K562 (cell line): ENCODE results near the gene MRPL4. TPM values are rescaled to one million over a fixed set of nuclear protein-coding genes. Genes with fewer than 3 reads are reported as not detected.

Experiments
- CXXC5 ChIP-seq: fragments of 250-450 bp; sonication (Bioruptor Pico); IDR thresholded peaks from 2 replicates; pipeline ENCODE4 v1.8.0; 2022; ENCODE audit warnings: inconsistent platforms, mild to moderate bottlenecking, moderate library complexity
- ETS1 ChIP-seq: conservative IDR thresholded peaks from 2 replicates; pipeline ENCODE4 v1.6.1; 2011; ENCODE audit warnings: low read depth, mild to moderate bottlenecking, low read length; ENCODE audit not compliant: control insufficient read depth
- HEY1 ChIP-seq: fragments of 250-450 bp; sonication (Bioruptor Pico); IDR thresholded peaks from 2 replicates; pipeline ENCODE4 v1.5.0; 2020; ENCODE audit warnings: mild to moderate bottlenecking, moderate library complexity, borderline replicate concordance
- KDM1A ChIP-seq, 2 experiments: fragments of 450-650 bp; IDR thresholded peaks; 2 replicates each; pipeline ENCODE4 v1.6.1; 2016; ENCODE audit warnings: mild to moderate bottlenecking in 2 of 2
- L3MBTL2 ChIP-seq: fragments of 450-650 bp; IDR thresholded peaks from 2 replicates; pipeline ENCODE4 v1.6.1; 2016; ENCODE audit warnings: mild to moderate bottlenecking, moderate library complexity
- MYC ChIP-seq, 2 experiments: fragments of 250-450 bp in 1 of 2; sonication (Bioruptor Pico) in 1 of 2; IDR thresholded peaks; 2 replicates each; pipeline versions ENCODE4 v1.5.1 to v1.6.1; 2012 to 2021; ENCODE audit warnings: low read depth in 2 of 2, borderline replicate concordance in 1 of 2, improper control_type of control experiment in 1 of 2, low read length in 1 of 2, mild to moderate bottlenecking in 1 of 2, moderate library complexity in 1 of 2
- NFRKB ChIP-seq: fragments of 450-650 bp; IDR thresholded peaks from 2 replicates; pipeline ENCODE4 v1.6.1; 2016; ENCODE audit warnings: low read depth
- NRF1 ChIP-seq, 2 experiments: fragments of 450-650 bp; IDR thresholded peaks in 1 of 2; conservative IDR thresholded peaks in 1 of 2; 2 replicates each; pipeline ENCODE4 v1.6.1; 2014; ENCODE audit warnings: mild to moderate bottlenecking in 2 of 2
- PHB2 ChIP-seq: fragments of 450-650 bp; IDR thresholded peaks from 2 replicates; pipeline ENCODE4 v1.6.1; 2017; ENCODE audit warnings: low read depth
- PURB ChIP-seq: sonication (generic); formaldehyde crosslinking; IDR thresholded peaks from 2 replicates; pipeline ENCODE4 v1.9.0; 2021; ENCODE audit warnings: low read depth, mild to moderate bottlenecking, missing genetic modification reagents
- RBM22 ChIP-seq: fragments of 200-400 bp; formaldehyde crosslinking; IDR thresholded peaks from 2 replicates; pipeline ENCODE4 v1.6.1; 2018; ENCODE audit warnings: low read length, low read depth; ENCODE audit not compliant: poor library complexity, severe bottlenecking
- RFX5 ChIP-seq: IDR thresholded peaks from 2 replicates; pipeline ENCODE4 v1.6.1; 2011; ENCODE audit warnings: low read depth, mild to moderate bottlenecking, improper control_type of control experiment, low read length
- SIN3B ChIP-seq: fragments of 450-650 bp; IDR thresholded peaks from 2 replicates; pipeline ENCODE4 v1.6.1; 2017; ENCODE audit warnings: low read depth, mild to moderate bottlenecking, moderate library complexity
- SMC3 ChIP-seq: conservative IDR thresholded peaks from 2 replicates; pipeline ENCODE4 v1.6.1; 2011; ENCODE audit warnings: low read depth, low read length, improper control_type of control experiment; ENCODE audit not compliant: insufficient read depth
- SP1 ChIP-seq: sonication (generic); formaldehyde crosslinking; IDR thresholded peaks from 2 replicates; pipeline ENCODE4 v1.8.1; 2022; ENCODE audit warnings: mild to moderate bottlenecking, missing genetic modification reagents
- SRSF1 ChIP-seq: fragments of 200-400 bp; formaldehyde crosslinking; IDR thresholded peaks from 2 replicates; pipeline ENCODE4 v1.6.1; 2017; ENCODE audit warnings: mild to moderate bottlenecking, low read depth, low read length, moderate library complexity
- TGIF2 ChIP-seq: sonication (generic); formaldehyde crosslinking; IDR thresholded peaks from 2 replicates; pipeline ENCODE4 v1.8.1; 2022; ENCODE audit warnings: mild to moderate bottlenecking, missing genetic modification reagents, moderate library complexity
- ZNF717 ChIP-seq: fragments of 250-450 bp; sonication (Bioruptor Pico); IDR thresholded peaks from 2 replicates; pipeline ENCODE4 v1.5.0; 2021
- ZNF740 ChIP-seq, 3 experiments: fragments of 200-800 bp in 1 of 3; sonication (Bioruptor generic) in 1 of 3; sonication (generic) in 1 of 3; formaldehyde crosslinking in 1 of 3; IDR thresholded peaks; 2 replicates each; pipeline versions ENCODE4 v1.6.1 to v1.8.0; 2016 to 2022; ENCODE audit warnings: mild to moderate bottlenecking in 2 of 3, missing compliant biosample characterization in 2 of 3, missing genetic modification characterization in 2 of 3, missing genetic modification reagents in 1 of 3
- polyA plus RNA-seq, 8 experiments: library from polyadenylated mRNA; depleted of rRNA in 4 of 8; stranded (reverse) in 5 of 8; unstranded in 3 of 8; fragments of >200 nt; fragmentation: Nextera tagmentation in 2 of 8; fragmentation: Illumina TruSeq in 1 of 8; extraction: Ambion mirVana in 2 of 8; extraction: Trizol in 1 of 8; gene quantifications; 2 replicates each; pipeline versions ENCODE4 v1.2.1 to v1.2.3, GENCODE V29; 2011 to 2014; ENCODE audit warnings: inconsistent platforms in 1 of 8, missing spikeins in 1 of 8
- total RNA-seq, 7 experiments: library from RNA; depleted of rRNA in 6 of 7; stranded (reverse); fragments of >200 nt in 6 of 7; fragmentation: Illumina TruSeq in 2 of 7; extraction: Trizol in 2 of 7; gene quantifications; 2 replicates each; pipeline versions ENCODE4 v1.2.1 to v1.2.3, GENCODE V29; 2011 to 2021; ENCODE audit warnings: low replicate concordance in 1 of 7
- TF ChIP-seq, protein P1 (sequence below): fragments of 250-450 bp; sonication (Bioruptor Pico); IDR thresholded peaks from 2 replicates; pipeline ENCODE4 v1.5.0; 2021; ENCODE audit warnings: mild to moderate bottlenecking, borderline replicate concordance
- TF ChIP-seq, protein P2 (sequence below): sonication (generic); formaldehyde crosslinking; IDR thresholded peaks from 2 replicates; pipeline ENCODE4 v1.8.0; 2022; ENCODE audit warnings: missing genetic modification reagents, mild to moderate bottlenecking, moderate library complexity, borderline replicate concordance

Gene MRPL4
- total and polyA plus RNA-seq, 9 of the 15 experiments (the other 6 are each of a cell fraction or from before 2014, with no cell fraction given), result 1.4 to 239 (median 64.9) TPM

GRCh38 chr19:10269333-10270179 is 17.5 kb downstream of the MRPL4 start (continued):
- TF ChIP-seq HEY1 (CRISPR knock-in tag), result no peak
- no peak for TF ChIP-seq RFX5
- TF ChIP-seq PHB2, result no peak
- TF ChIP-seq L3MBTL2, result peak; percentile 32; the same call in 1 of the 2 replicates
- TF ChIP-seq, protein P1, sequence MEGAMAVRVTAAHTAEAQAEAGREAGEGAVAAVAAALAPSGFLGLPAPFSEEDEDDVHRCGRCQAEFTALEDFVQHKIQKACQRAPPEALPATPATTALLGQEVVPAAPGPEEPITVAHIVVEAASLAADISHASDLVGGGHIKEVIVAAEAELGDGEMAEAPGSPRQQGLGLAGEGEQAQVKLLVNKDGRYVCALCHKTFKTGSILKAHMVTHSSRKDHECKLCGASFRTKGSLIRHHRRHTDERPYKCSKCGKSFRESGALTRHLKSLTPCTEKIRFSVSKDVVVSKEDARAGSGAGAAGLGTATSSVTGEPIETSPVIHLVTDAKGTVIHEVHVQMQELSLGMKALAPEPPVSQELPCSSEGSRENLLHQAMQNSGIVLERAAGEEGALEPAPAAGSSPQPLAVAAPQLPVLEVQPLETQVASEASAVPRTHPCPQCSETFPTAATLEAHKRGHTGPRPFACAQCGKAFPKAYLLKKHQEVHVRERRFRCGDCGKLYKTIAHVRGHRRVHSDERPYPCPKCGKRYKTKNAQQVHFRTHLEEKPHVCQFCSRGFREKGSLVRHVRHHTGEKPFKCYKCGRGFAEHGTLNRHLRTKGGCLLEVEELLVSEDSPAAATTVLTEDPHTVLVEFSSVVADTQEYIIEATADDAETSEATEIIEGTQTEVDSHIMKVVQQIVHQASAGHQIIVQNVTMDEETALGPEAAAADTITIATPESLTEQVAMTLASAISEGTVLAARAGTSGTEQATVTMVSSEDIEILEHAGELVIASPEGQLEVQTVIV (CRISPR knock-in tag), result no peak
- TF ChIP-seq SMC3, result peak; percentile 97
- TF ChIP-seq MYC (IDR thresholded peaks at IDR 0.05; ENCODE audit: low read depth, low read length), result peak; percentile 84
- TF ChIP-seq MYC (CRISPR knock-in tag; IDR thresholded peaks at IDR 0.05; ENCODE audit: borderline replicate concordance, low read depth), result peak; percentile 66; the same call in 1 of the 2 replicates
- TF ChIP-seq PURB, result no peak
- TF ChIP-seq ZNF717 (CRISPR knock-in tag), result no peak
- peak in 1 of 2 experiments; percentile 57; a peak in 1 of 4 replicates for TF ChIP-seq KDM1A (IDR thresholded peaks at IDR 0.05)
- 0 out of 2 replicates have a peak, but pooled peaks have one; percentile 33 for TF ChIP-seq ZNF740 (CRISPR knock-in tag; IDR thresholded peaks at IDR 0.05)
- no peak for TF ChIP-seq ZNF740 (tag; IDR thresholded peaks at IDR 0.05)
- TF ChIP-seq, protein P2, sequence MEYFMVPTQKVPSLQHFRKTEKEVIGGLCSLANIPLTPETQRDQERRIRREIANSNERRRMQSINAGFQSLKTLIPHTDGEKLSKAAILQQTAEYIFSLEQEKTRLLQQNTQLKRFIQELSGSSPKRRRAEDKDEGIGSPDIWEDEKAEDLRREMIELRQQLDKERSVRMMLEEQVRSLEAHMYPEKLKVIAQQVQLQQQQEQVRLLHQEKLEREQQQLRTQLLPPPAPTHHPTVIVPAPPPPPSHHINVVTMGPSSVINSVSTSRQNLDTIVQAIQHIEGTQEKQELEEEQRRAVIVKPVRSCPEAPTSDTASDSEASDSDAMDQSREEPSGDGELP (CRISPR knock-in tag), result peak; percentile 82
- no peak for TF ChIP-seq SRSF1
- TF ChIP-seq SIN3B, result 0 out of 2 replicates have a peak, but pooled peaks have one; percentile 34
- 0 out of 2 replicates have a peak, but pooled peaks have one; percentile 19 for TF ChIP-seq ETS1
- peak; percentile 16 for TF ChIP-seq RBM22
- no peak for TF ChIP-seq TGIF2 (CRISPR knock-in tag)
- 0 out of 2 replicates have a peak, but pooled peaks have one; percentile 58 for TF ChIP-seq SP1 (CRISPR knock-in tag)
- peak; percentile 19 to 40; a peak in 2 of 4 replicates for TF ChIP-seq NRF1 (conservative IDR thresholded peaks at IDR 0.05 in 1 of 2, IDR thresholded peaks at IDR 0.05 in 1 of 2)
- 0 out of 2 replicates have a peak, but pooled peaks have one; percentile 34 for TF ChIP-seq NFRKB
- peak; percentile 41; the same call in 1 of the 2 replicates for TF ChIP-seq CXXC5 (CRISPR knock-in tag)
